H1 (cell line): ENCODE measurements around the gene CHTF18.

Experiments used
- CHD2 ChIP-seq: IDR thresholded peaks from 2 replicates; pipeline ENCODE4 v1.6.1; 2012; ENCODE audit warnings: low read length, improper control_type of control experiment
- EP300 ChIP-seq, 2 experiments: IDR thresholded peaks; 1 replicate in 1 of 2; 2 replicates in 1 of 2; pipeline ENCODE4 v1.6.1; 2011 to 2012; ENCODE audit warnings: low read depth in 2 of 2, low read length in 2 of 2, mild to moderate bottlenecking in 2 of 2, borderline replicate concordance in 1 of 2, inconsistent platforms in 1 of 2, moderate library complexity in 1 of 2
- EZH2 ChIP-seq: fragments of 200-600 bp; sonication (generic); IDR thresholded peaks from 2 replicates; pipeline ENCODE4 v1.7.1; 2012; ENCODE audit warnings: low read depth, mild to moderate bottlenecking, moderate library complexity, low read length, inconsistent platforms; ENCODE audit not compliant: severe bottlenecking
- HDAC6 ChIP-seq: IDR thresholded peaks from one replicate; pipeline ENCODE4 v1.7.1; 2012; ENCODE audit warnings: low read depth, mild to moderate bottlenecking, inconsistent platforms, low read length, moderate library complexity
- JUND ChIP-seq: IDR thresholded peaks from 2 replicates; pipeline ENCODE4 v1.6.1; 2011; ENCODE audit warnings: mild to moderate bottlenecking, improper control_type of control experiment, low read length
- POU5F1 ChIP-seq: IDR thresholded peaks from 2 replicates; pipeline ENCODE4 v1.6.1; 2011; ENCODE audit warnings: low read depth, mild to moderate bottlenecking, low read length, moderate library complexity
- RAD21 ChIP-seq, 2 experiments: IDR thresholded peaks in 1 of 2; conservative IDR thresholded peaks in 1 of 2; 2 replicates each; pipeline ENCODE4 v1.6.1; 2011; ENCODE audit warnings: low read depth in 2 of 2, low read length in 2 of 2, improper control_type of control experiment in 1 of 2, inconsistent platforms in 1 of 2, mild to moderate bottlenecking in 1 of 2, moderate library complexity in 1 of 2
- RXRA ChIP-seq: IDR thresholded peaks from 2 replicates; pipeline ENCODE4 v1.6.1; 2011; ENCODE audit warnings: low read depth, mild to moderate bottlenecking, low read length, moderate library complexity; ENCODE audit not compliant: insufficient read depth
- SP1 ChIP-seq: IDR thresholded peaks from 2 replicates; pipeline ENCODE4 v1.6.1; 2011; ENCODE audit warnings: low read depth, low read length
- YY1 ChIP-seq: IDR thresholded peaks from 2 replicates; pipeline ENCODE4 v1.6.1; 2011; ENCODE audit warnings: low read depth, mild to moderate bottlenecking, low read length
- TF ChIP-seq, protein P1 (sequence below), 3 experiments: IDR thresholded peaks; 1 replicate in 2 of 3; 2 replicates in 1 of 3; pipeline versions ENCODE4 v1.5.1 to v1.6.1; 2011; ENCODE audit warnings: low read length in 3 of 3, mild to moderate bottlenecking in 3 of 3, inconsistent platforms in 2 of 3, low read depth in 1 of 3, moderate library complexity in 1 of 3; ENCODE audit not compliant: insufficient read depth in 1 of 3; ENCODE audit errors: control extremely low read depth in 1 of 3

DNA sequence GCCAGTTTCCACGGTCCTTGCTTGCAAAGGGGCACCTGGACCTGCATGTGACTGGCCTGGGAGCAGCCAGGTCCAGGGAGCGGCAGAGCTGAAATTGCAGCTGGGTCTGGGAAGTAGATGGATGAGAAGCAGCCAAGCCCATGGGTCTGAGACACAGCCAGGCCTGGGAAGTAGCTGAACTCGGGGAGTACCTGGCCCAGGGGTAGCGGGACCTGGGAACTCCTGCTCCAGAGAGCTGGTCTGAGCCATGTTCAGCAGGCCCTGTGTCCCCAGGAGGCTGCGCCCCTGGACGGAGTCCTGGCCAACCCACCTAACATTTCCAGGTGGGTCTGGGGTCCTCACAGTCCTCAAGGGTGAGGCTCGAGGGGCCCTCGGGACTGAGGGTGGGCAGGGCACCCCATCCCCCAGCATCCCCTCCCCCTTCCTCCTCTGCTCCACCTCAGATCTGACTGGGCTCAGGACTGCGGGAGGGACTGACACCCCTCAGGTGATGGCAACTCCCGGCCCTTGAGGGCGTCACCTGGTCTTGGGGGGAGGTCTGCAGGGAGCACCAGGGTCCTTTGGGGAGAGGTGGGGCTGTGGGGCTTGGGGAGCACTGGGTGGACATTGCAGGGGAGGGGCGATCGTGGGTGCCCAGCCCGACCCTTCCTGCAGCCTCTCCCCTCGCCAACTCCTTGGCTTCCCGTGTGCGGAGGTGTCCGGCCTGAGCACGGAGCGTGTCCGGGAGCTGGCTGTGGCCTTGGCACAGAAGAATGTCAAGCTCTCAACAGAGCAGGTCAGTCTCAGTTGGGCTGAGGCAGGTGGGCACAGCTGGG is 24.8 kb upstream of the CHTF18 start:
- no peak for TF ChIP-seq EP300 (IDR thresholded peaks at IDR 0.05; ENCODE audit: borderline replicate concordance in 1 of 2, low read depth in 2 of 2, low read length in 2 of 2)
- TF ChIP-seq POU5F1 = no peak
- no peak for TF ChIP-seq HDAC6
- TF ChIP-seq, protein P1, sequence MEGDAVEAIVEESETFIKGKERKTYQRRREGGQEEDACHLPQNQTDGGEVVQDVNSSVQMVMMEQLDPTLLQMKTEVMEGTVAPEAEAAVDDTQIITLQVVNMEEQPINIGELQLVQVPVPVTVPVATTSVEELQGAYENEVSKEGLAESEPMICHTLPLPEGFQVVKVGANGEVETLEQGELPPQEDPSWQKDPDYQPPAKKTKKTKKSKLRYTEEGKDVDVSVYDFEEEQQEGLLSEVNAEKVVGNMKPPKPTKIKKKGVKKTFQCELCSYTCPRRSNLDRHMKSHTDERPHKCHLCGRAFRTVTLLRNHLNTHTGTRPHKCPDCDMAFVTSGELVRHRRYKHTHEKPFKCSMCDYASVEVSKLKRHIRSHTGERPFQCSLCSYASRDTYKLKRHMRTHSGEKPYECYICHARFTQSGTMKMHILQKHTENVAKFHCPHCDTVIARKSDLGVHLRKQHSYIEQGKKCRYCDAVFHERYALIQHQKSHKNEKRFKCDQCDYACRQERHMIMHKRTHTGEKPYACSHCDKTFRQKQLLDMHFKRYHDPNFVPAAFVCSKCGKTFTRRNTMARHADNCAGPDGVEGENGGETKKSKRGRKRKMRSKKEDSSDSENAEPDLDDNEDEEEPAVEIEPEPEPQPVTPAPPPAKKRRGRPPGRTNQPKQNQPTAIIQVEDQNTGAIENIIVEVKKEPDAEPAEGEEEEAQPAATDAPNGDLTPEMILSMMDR (IDR thresholded peaks at IDR 0.05; ENCODE audit: control extremely low read depth in 1 of 3, insufficient read depth in 1 of 3, low read depth in 1 of 3, low read length in 3 of 3) = no peak
- no peak for TF ChIP-seq RXRA
- TF ChIP-seq CHD2 = no peak
- no peak for TF ChIP-seq JUND
- TF ChIP-seq SP1 = no peak
- no peak for TF ChIP-seq EZH2
- TF ChIP-seq YY1 = no peak
- no peak for TF ChIP-seq RAD21 (IDR thresholded peaks at IDR 0.05 in 1 of 2, conservative IDR thresholded peaks at IDR 0.05 in 1 of 2; ENCODE audit: low read depth in 2 of 2, low read length in 2 of 2)
